ENCODE results near the gene OTX2. TPM values are rescaled to one million over a fixed set of nuclear protein-coding genes. Genes with fewer than 3 reads are reported as not detected.

The OTX2 gene
- total RNA-seq, 1 donor from 2014 or later, result not detected

DNA sequence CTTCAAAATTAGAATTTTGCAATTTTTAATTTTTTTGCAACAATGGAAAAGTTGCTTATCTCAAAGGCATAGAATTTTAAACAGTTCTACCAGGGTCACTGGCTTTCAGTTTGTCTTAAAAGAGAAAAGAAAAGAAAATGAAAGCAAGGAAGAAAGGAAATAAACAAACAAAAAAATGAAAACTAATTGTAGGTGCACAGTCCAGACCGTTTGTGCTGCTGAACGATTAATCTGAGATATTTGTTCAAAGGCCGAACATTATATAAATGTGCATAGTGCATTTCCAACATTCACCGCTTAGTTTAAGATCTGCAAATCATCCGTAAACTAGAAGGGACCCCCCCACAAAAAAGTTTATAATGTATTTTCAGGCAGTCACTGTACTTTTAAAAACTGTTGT, 5.5 kb upstream of the OTX2 start:
- ChIA-PET POLR2A (no interaction called here), CTCF (no interaction called here)
- H3K27ac Mint-ChIP-seq, result no peak overlapping the region
- TF ChIP-seq, protein P1, sequence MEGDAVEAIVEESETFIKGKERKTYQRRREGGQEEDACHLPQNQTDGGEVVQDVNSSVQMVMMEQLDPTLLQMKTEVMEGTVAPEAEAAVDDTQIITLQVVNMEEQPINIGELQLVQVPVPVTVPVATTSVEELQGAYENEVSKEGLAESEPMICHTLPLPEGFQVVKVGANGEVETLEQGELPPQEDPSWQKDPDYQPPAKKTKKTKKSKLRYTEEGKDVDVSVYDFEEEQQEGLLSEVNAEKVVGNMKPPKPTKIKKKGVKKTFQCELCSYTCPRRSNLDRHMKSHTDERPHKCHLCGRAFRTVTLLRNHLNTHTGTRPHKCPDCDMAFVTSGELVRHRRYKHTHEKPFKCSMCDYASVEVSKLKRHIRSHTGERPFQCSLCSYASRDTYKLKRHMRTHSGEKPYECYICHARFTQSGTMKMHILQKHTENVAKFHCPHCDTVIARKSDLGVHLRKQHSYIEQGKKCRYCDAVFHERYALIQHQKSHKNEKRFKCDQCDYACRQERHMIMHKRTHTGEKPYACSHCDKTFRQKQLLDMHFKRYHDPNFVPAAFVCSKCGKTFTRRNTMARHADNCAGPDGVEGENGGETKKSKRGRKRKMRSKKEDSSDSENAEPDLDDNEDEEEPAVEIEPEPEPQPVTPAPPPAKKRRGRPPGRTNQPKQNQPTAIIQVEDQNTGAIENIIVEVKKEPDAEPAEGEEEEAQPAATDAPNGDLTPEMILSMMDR (IDR thresholded peaks at IDR 0.05), result no peak
- intact Hi-C loops (cut with micrococcal nuclease), result no loop called here
- no peak for DNase-seq
- H3K27me3 Mint-ChIP-seq, result peaks cover 62% of the 10 kb centered on the region
- peaks cover 1% of the 10 kb centered on the region for H3K4me1 Mint-ChIP-seq
- no peak overlapping the region for H3K4me3 Mint-ChIP-seq
- ATAC-seq (ENCODE audit: low read depth), result no peak
- no peaks in the 10 kb centered on the region for H3K36me3 Mint-ChIP-seq (ENCODE audit: low read depth)
- no peaks in the 10 kb centered on the region for H3K9me3 Mint-ChIP-seq

DNA sequence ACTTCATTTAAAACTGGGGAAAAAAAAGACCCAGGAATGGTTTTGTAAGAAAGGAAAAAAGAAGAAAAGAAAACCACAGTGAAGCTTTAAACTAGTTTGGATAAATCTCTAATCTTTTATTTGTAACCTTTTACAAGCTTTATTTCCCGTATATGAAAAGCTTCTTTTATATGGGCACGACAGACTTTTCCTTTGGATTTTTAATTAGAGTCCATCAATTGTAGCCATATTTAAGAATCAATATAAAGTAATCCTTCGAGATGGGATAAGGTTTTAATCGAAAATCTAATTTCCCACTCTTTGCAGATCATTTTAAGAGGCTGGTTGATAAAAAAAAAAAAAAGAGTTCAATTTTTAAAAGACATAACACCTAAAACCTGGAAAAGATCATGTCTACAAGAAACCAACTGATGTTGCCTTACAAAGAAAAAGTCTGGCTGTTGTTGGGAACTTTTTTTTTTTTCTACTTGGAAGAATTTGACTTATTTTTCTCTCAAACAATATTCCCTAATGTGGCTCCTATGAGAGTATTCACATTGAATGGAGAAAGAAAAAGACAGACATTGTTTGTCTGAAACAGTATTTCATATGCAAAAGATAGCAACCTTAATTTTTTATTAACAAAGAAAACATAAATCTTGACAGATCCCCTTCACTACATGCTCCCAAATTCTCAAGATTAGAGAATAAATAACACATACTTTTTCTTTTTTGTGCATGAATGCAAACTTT, 4.9 kb upstream of the OTX2 start:
- CTCF ChIA-PET, result no interaction called here
- Mint-ChIP-seq H3K27ac (no peak overlapping the region), H3K4me1 (peaks cover 1% of the 10 kb centered on the region), H3K4me3 (no peak overlapping the region), H3K27me3 (peaks cover 67% of the 10 kb centered on the region), H3K36me3 (ENCODE audit: low read depth) (no peaks in the 10 kb centered on the region), H3K9me3 (no peaks in the 10 kb centered on the region)
- intact Hi-C loops (cut with micrococcal nuclease), result no loop called here
- POLR2A ChIA-PET, result no interaction called here
- TF ChIP-seq, protein P1 (IDR thresholded peaks at IDR 0.05), result no peak
- no peak for DNase-seq
- no peak for ATAC-seq (ENCODE audit: low read depth)

DNA sequence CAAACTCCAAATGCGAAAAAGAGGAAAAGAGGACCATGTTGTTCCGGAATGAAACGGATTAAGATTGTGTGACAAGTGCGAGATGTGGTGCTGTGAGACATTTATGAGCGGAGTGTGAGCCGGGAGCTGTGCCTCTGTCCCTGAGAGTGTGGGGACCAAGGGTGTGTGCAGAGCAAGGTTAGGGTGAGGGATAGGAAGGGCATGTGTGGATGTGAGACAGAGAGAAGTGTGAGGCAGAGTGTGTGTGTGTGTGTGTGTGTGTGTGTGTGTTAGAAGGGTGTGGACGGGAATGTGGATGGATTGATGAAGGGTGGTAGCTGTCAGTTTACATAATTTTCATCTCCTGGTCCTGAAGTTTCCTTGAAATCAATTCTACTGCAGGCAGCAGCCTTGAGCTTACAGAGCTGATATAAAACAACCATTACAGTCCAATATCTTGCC, 4.3 kb upstream of the OTX2 start:
- ATAC-seq (ENCODE audit: low read depth), result no peak
- Mint-ChIP-seq H3K27ac (no peak overlapping the region), H3K36me3 (ENCODE audit: low read depth) (peaks cover 2% of the 10 kb centered on the region), H3K4me3 (no peak overlapping the region), H3K27me3 (peaks cover 70% of the 10 kb centered on the region), H3K9me3 (no peaks in the 10 kb centered on the region), H3K4me1 (peaks cover 1% of the 10 kb centered on the region)
- CTCF ChIA-PET, result no interaction called here
- intact Hi-C loops (cut with micrococcal nuclease), result no loop called here
- POLR2A ChIA-PET, result no interaction called here
- TF ChIP-seq, protein P1 (IDR thresholded peaks at IDR 0.05), result no peak
- no peak for DNase-seq

GRCh38 chr14:56813143-56813551, 2.9 kb upstream of the OTX2 start:
- intact Hi-C loops (cut with micrococcal nuclease), result no loop called here

DNA sequence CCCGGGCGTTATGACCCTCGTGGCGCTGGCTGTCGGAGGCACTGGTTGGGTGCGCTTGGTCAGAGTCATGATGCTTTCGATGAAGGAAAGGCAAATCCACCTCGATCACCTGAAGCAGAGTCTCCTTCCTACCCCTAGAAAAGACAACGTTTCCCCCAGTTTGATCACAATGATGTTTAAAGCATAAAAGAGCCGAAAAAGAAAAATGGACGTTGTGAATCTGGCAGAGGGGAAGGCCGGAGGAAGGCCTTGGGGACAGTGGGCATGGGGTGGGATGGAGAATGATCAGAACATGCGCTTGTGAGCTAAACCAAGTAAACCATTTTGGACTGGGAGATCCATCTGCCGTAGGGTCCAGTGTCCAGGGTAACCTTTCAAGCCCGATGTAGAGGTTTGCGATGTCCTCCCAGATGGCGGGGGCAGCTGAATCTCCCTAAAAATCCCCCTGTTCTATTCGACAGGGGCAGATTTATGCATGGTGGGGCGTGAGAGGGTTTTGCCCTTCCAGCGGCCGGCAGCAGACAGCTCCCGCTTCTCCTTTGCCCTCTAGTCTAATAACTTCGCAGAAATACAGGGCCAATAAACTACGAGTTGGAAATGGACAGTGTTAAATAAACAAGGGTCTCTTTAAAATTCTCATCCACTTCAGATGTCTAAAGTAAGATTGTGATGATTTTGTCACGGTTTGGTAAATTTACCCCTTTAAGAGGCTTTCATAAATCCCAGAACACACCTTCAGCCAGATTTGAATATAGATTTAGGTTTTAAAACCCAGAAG, 2.3 kb upstream of the OTX2 start:
- ChIA-PET POLR2A (no interaction called here), CTCF (no interaction called here)
- Mint-ChIP-seq H3K27ac (no peak overlapping the region), H3K9me3 (peaks cover 2% of the 10 kb centered on the region), H3K4me1 (no peaks in the 10 kb centered on the region), H3K4me3 (no peak overlapping the region), H3K27me3 (peaks cover 64% of the 10 kb centered on the region), H3K36me3 (ENCODE audit: low read depth) (peaks cover 2% of the 10 kb centered on the region)
- ATAC-seq (ENCODE audit: low read depth), result no peak
- intact Hi-C loops (cut with micrococcal nuclease), result no loop called here
- no peak for DNase-seq
- TF ChIP-seq, protein P1 (IDR thresholded peaks at IDR 0.05), result no peak

More at GRCh38 chr14:56813143-56813551, 2.9 kb upstream of the OTX2 start:
- DNase-seq, result no peak
- TF ChIP-seq, protein P1 (IDR thresholded peaks at IDR 0.05), result no peak
- Mint-ChIP-seq H3K36me3 (ENCODE audit: low read depth) (peaks cover 2% of the 10 kb centered on the region), H3K27ac (no peak overlapping the region), H3K27me3 (peaks cover 66% of the 10 kb centered on the region), H3K4me3 (no peak overlapping the region), H3K4me1 (peaks cover 1% of the 10 kb centered on the region), H3K9me3 (peaks cover 1% of the 10 kb centered on the region)
- ATAC-seq (ENCODE audit: low read depth), result no peak
- ChIA-PET CTCF (no interaction called here), POLR2A (no interaction called here)

Data from activated B cell treated with CpG ODN at 0.5 μM for 24 hours (primary cell).